PC-3 (cell line): ENCODE data around the gene CORIN.

Experiments used
- EZH2 ChIP-seq: fragments of 300-600 bp; sonication (generic); IDR thresholded peaks from one replicate; pipeline ENCODE4 v1.6.1; 2017; ENCODE audit warnings: antibody characterized with exemption, mild to moderate bottlenecking, low read length; ENCODE audit not compliant: unreplicated experiment
- EZH2phosphoT487 ChIP-seq: fragments of 300-600 bp; sonication (generic); IDR thresholded peaks from 2 replicates; pipeline ENCODE4 v1.6.1; 2018; ENCODE audit warnings: mild to moderate bottlenecking, antibody characterized with exemption, low read length, borderline replicate concordance
- TF ChIP-seq, protein P1 (sequence below): fragments of 300-600 bp; sonication (generic); conservative IDR thresholded peaks from 2 replicates; pipeline ENCODE4 v1.5.1; 2017; ENCODE audit warnings: antibody characterized with exemption, low read depth, mild to moderate bottlenecking, low read length

- TF ChIP-seq EZH2 (no peak), EZH2phosphoT487 (no peak)
- TF ChIP-seq, protein P1, sequence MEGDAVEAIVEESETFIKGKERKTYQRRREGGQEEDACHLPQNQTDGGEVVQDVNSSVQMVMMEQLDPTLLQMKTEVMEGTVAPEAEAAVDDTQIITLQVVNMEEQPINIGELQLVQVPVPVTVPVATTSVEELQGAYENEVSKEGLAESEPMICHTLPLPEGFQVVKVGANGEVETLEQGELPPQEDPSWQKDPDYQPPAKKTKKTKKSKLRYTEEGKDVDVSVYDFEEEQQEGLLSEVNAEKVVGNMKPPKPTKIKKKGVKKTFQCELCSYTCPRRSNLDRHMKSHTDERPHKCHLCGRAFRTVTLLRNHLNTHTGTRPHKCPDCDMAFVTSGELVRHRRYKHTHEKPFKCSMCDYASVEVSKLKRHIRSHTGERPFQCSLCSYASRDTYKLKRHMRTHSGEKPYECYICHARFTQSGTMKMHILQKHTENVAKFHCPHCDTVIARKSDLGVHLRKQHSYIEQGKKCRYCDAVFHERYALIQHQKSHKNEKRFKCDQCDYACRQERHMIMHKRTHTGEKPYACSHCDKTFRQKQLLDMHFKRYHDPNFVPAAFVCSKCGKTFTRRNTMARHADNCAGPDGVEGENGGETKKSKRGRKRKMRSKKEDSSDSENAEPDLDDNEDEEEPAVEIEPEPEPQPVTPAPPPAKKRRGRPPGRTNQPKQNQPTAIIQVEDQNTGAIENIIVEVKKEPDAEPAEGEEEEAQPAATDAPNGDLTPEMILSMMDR: no peak
Observed at GRCh38 chr4:47621181-47621580, 216.7 kb downstream of the CORIN start.
